Caco-2 (cell line): Measurements from ENCODE around the gene CHML. TPM values are rescaled to one million over a fixed set of nuclear protein-coding genes. Genes with fewer than 3 reads are reported as not detected.

Source experiments
- BruUV-seq: library from RNA; stranded (reverse); fragments of 400-500 nt; replicated peaks from 2 replicates; lab custom pipeline; 2021; lab: Mats Ljungman, UMichigan
- CTCF ChIA-PET: fragments of 300-600 bp; sonication (Branson Sonifier 250); formaldehyde crosslinking; loops from one replicate; lab custom pipeline; 2022; ENCODE audit warnings: antibody characterized with exemption; lab: Charles Lee
- POLR2A ChIA-PET: fragments of 300-600 bp; sonication (Branson Sonifier 250); formaldehyde crosslinking; loops from one replicate; lab custom pipeline; 2022; ENCODE audit warnings: antibody characterized with exemption; lab: Charles Lee
- DNase-seq, 2 experiments: peaks; one replicate each; pipeline versions ENCODE4 v3.0.0 to v3.0.0-alpha.2; 2020 to 2022
- H3K27me3 ChIP-seq: replicated peaks from 2 replicates; pipeline ENCODE4 v1.6.0; 2011; ENCODE audit warnings: low read length; ENCODE audit not compliant: control insufficient read depth, insufficient read depth
- H3K36me3 ChIP-seq: 2 replicates; pipeline ENCODE4 v1.5.1; 2011; ENCODE audit warnings: low read length; ENCODE audit not compliant: control insufficient read depth, insufficient read depth
- H3K4me1 ChIP-seq: fragments of 250-450 bp; sonication (Bioruptor Pico); 2 replicates; pipeline ENCODE4 v1.5.1; 2020; ENCODE audit warnings: mild to moderate bottlenecking
- H3K4me3 ChIP-seq: 2 replicates; pipeline ENCODE4 v1.5.1; 2011; ENCODE audit warnings: low read depth, mild to moderate bottlenecking, control low read depth, low read length
- H3K9me3 ChIP-seq: fragments of 250-450 bp; sonication (Bioruptor Pico); 2 replicates; pipeline ENCODE4 v1.5.1; 2020; ENCODE audit warnings: mild to moderate bottlenecking, moderate library complexity
- H3K27ac Mint-ChIP-seq: one replicate; pipeline ENCODE4 v1.8.0; 2022; ENCODE audit warnings: mixed read lengths; ENCODE audit not compliant: unreplicated experiment
- H3K27me3 Mint-ChIP-seq: one replicate; pipeline ENCODE4 v1.8.0; 2022; ENCODE audit warnings: mixed read lengths; ENCODE audit not compliant: insufficient read depth, unreplicated experiment
- H3K36me3 Mint-ChIP-seq: one replicate; pipeline ENCODE4 v1.8.0; 2022; ENCODE audit warnings: mild to moderate bottlenecking, mixed read lengths; ENCODE audit not compliant: insufficient read depth, unreplicated experiment
- H3K4me1 Mint-ChIP-seq: one replicate; pipeline ENCODE4 v1.8.0; 2022; ENCODE audit warnings: low read depth, mixed read lengths; ENCODE audit not compliant: unreplicated experiment
- H3K4me3 Mint-ChIP-seq: one replicate; pipeline ENCODE4 v1.8.0; 2022; ENCODE audit warnings: mild to moderate bottlenecking, moderate library complexity, mixed read lengths; ENCODE audit not compliant: unreplicated experiment
- H3K9me3 Mint-ChIP-seq: one replicate; pipeline ENCODE4 v1.8.0; 2022; ENCODE audit warnings: mixed read lengths; ENCODE audit not compliant: unreplicated experiment
- CTCF ChIP-seq, 2 experiments: fragments of 200-600 bp in 1 of 2; IDR thresholded peaks; 1 replicate in 1 of 2; 2 replicates in 1 of 2; pipeline versions ENCODE4 v1.5.1 to v1.8.0; 2011 to 2022; ENCODE audit warnings: antibody characterized with exemption in 1 of 2, control low read depth in 1 of 2, inconsistent platforms in 1 of 2, low read depth in 1 of 2, low read length in 1 of 2, mild to moderate bottlenecking in 1 of 2, moderate library complexity in 1 of 2; ENCODE audit not compliant: insufficient read depth in 1 of 2, severe bottlenecking in 1 of 2, unreplicated experiment in 1 of 2
- intact Hi-C: fragments of 100-400 bp; cut with micrococcal nuclease; formaldehyde crosslinking; loops from one replicate; pipeline ENCODE4 v1.10.0; 2022; ENCODE audit not compliant: unreplicated experiment
- total RNA-seq: library from RNA; stranded (reverse); gene quantifications from 2 replicates; pipeline ENCODE4 v1.2.3, GENCODE V29; 2022

CHML gene
- total RNA-seq, 1 experiment from 2014 or later, result 29.2 TPM

- no TSS peak for BruUV-seq
Observed at GRCh38 chr1:241639623-241640148, 483 bp downstream of the CHML start.

GRCh38 chr1:241638909-241639622 is 1.1 kb downstream of the CHML start:
- H3K4me1 ChIP-seq, result peaks cover 61% of the 10 kb centered on the region
- peak overlapping the region; percentile 97 for H3K4me3 ChIP-seq
- TSS peak; percentile 62 for BruUV-seq
- CTCF ChIA-PET, result no interaction called here
- peaks cover 20% of the 10 kb centered on the region for H3K9me3 ChIP-seq
- peaks cover 25% of the 10 kb centered on the region for H3K9me3 Mint-ChIP-seq
- no peak for DNase-seq
- no peak for TF ChIP-seq CTCF (IDR thresholded peaks at IDR 0.05; ENCODE audit: insufficient read depth in 1 of 2, low read depth in 1 of 2, low read length in 1 of 2, severe bottlenecking in 1 of 2, unreplicated experiment in 1 of 2)
- intact Hi-C loops, result no loop called here
- H3K27me3 ChIP-seq, result no peaks in the 10 kb centered on the region
- peak overlapping the region; percentile 84 for H3K27ac Mint-ChIP-seq
- H3K27me3 Mint-ChIP-seq, result no peaks in the 10 kb centered on the region
- peaks cover 52% of the 10 kb centered on the region for H3K4me1 Mint-ChIP-seq
- POLR2A ChIA-PET, result no interaction called here
- H3K36me3 ChIP-seq, result peaks cover 1% of the 10 kb centered on the region; the same call in 1 of the 2 replicates
- peak overlapping the region; percentile 83 for H3K4me3 Mint-ChIP-seq
- peaks cover 36% of the 10 kb centered on the region for H3K36me3 Mint-ChIP-seq

More at GRCh38 chr1:241639623-241640148, 483 bp downstream of the CHML start:
- H3K9me3 ChIP-seq, result peaks cover 24% of the 10 kb centered on the region
- H3K27me3 Mint-ChIP-seq, result no peaks in the 10 kb centered on the region
- H3K4me3 Mint-ChIP-seq, result peak overlapping the region; percentile 83
- ChIA-PET POLR2A (no interaction called here), CTCF (no interaction called here)
- H3K4me3 ChIP-seq, result peak overlapping the region; percentile 97
- no peak for TF ChIP-seq CTCF (IDR thresholded peaks at IDR 0.05; ENCODE audit: insufficient read depth in 1 of 2, low read depth in 1 of 2, low read length in 1 of 2, severe bottlenecking in 1 of 2, unreplicated experiment in 1 of 2)
- no peaks in the 10 kb centered on the region for H3K36me3 ChIP-seq
- peaks cover 30% of the 10 kb centered on the region for H3K36me3 Mint-ChIP-seq
- DNase-seq, result peak; percentile 20 to 56
- intact Hi-C loops, result loop anchor here (2.0 to 10.0 kb wide), 4 partner anchors 29 to 545 kb away; partner anchors contain the start of gene EXO1
- peaks cover 61% of the 10 kb centered on the region for H3K4me1 ChIP-seq
- H3K27ac Mint-ChIP-seq, result peak overlapping the region; percentile 84
- H3K4me1 Mint-ChIP-seq, result peaks cover 52% of the 10 kb centered on the region
- H3K27me3 ChIP-seq, result no peaks in the 10 kb centered on the region
- peaks cover 23% of the 10 kb centered on the region for H3K9me3 Mint-ChIP-seq

- ChIA-PET POLR2A (no interaction called here), CTCF (interaction anchor here (1.2 kb wide), 1 partner anchor 27 kb away, joined by 3 read pairs; no protein-coding TSS in a partner anchor)
- Mint-ChIP-seq H3K9me3 (peaks cover 25% of the 10 kb centered on the region), H3K4me1 (peaks cover 52% of the 10 kb centered on the region), H3K36me3 (peaks cover 39% of the 10 kb centered on the region), H3K4me3 (peak overlapping the region; percentile 83), H3K27me3 (no peaks in the 10 kb centered on the region), H3K27ac (peak overlapping the region; percentile 47)
- H3K27me3 ChIP-seq, result no peaks in the 10 kb centered on the region
- intact Hi-C loops, result no loop called here
- H3K4me1 ChIP-seq, result peaks cover 61% of the 10 kb centered on the region
- 0 out of 2 replicates have a peak overlapping the region, but pooled peaks have one; percentile 10 for H3K4me3 ChIP-seq
- peaks cover 15% of the 10 kb centered on the region for H3K9me3 ChIP-seq
- no peak for TF ChIP-seq CTCF (IDR thresholded peaks at IDR 0.05; ENCODE audit: insufficient read depth in 1 of 2, low read depth in 1 of 2, low read length in 1 of 2, severe bottlenecking in 1 of 2, unreplicated experiment in 1 of 2)
- no peak for DNase-seq
- no TSS peak for BruUV-seq
- peaks cover 1% of the 10 kb centered on the region; the same call in 1 of the 2 replicates for H3K36me3 ChIP-seq
Observed at GRCh38 chr1:241638099-241638682, 2.0 kb downstream of the CHML start.
